HG03280 (cell line): ENCODE data around the gene SSH2.

Source experiments
- ATAC-seq: cut with Tn5 transposase; IDR thresholded peaks from one replicate; pipeline ENCODE4 v1.9.1; 2021; ENCODE audit warnings: mild to moderate bottlenecking, moderate library complexity; ENCODE audit not compliant: unreplicated experiment

Gene SSH2

DNA sequence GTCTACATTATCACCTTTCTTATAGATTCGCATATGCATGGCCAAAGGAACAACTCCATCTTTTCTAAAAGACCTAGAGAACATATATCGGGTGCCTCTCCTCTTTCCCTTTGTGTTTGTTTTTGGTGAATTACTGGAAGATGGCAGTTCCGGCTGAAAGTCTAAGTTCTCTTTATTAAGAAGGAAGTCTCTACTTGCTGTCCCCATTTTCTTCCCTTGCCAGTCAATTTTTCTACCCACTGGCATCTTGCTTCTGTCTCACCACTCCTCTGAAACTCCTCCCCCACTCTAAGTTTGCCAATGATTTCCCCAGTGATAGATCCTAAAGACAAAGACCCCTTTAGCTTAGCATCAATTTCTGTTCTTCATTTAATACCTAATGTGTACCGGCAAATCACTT lies 213.5 kb downstream of the SSH2 start:
- ATAC-seq, result no peak

DNA sequence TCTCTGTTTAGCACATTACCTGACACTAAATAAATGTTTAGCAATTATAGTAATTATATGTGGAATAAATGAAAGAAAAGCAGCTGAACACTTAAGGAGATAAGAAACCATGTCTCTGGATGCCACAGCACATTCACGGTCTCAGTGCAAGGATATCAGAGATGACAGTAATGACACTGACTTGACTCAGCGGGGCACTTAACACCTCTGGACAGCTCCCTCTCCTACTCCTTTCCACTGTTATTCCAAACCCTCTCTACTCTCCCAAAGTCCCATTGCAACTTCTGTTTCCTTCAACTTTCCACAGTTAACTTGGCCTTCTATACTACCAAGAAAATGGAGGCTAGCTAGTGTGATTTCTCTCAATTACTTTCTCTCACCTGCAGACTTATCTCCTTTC lies 214.3 kb downstream of the SSH2 start:
- no peak for ATAC-seq

DNA sequence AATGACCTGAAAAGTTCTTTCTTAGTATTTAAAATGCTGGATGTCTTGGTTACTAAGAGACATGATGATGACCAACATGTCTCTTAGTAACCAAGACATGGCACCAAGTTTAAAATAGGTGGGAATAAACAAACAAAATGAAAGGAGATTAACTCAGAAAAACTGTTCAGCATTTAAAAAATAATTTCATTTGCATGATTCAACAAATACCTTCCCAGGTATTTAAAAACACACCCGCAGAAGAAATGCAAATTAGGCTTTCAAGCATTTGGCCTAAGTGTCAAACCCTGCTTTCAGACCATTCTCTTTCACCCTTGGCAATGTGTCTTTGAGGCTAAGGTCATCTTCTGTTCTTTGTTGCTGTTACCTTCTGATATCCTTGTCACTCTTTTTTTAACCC lies 215.9 kb downstream of the SSH2 start:
- ATAC-seq, result no peak

- no peak for ATAC-seq
Observed at GRCh38 chr17:29713626-29714025, 216.4 kb downstream of the SSH2 start.

- ATAC-seq, result no peak
Observed at GRCh38 chr17:29711588-29712385, 218.2 kb downstream of the SSH2 start.

DNA sequence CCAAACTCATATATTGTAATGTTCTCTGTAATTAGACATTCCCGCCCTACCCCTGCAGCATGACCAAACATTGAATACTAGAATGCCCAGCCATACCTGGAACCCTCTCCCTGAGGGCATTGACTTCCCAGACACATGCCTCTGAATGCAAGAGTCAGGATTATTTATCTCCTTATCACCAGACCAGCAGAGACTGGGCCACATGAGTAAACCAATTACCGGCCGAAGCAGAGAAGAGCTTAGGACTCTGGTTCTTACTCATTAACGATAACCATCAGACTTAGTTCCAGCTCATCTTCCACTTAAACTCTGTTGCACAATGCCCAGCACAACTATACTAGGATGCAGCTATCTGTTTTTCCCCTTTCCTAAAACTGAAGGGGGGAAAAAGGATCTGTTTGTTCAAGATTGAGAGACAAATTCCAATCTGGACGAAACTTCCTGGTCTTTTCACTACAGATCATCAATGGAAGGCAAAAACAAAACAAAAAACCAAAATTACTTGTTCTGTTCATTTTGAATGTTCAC lies 219.1 kb downstream of the SSH2 start:
- no peak for ATAC-seq

DNA sequence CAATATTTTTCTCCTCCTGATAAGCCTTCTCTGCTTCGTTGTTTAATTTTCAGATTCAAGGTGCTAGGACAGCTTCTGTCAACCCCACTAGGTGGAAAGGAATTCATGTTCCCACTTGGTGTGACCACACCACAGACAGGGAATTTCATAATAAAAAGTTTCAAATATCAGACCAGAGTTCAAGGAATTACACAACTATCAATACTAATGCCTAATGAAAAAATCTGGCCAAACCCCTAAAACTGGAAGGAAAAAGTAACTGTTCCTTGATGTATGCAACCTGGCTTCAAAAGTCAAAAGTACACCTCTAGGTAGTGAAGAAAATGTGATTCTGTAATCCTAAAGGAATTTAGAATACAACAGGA lies 219.5 kb downstream of the SSH2 start:
- no peak for ATAC-seq

GRCh38 chr17:29709866-29710519 lies 220.0 kb downstream of the SSH2 start:
- ATAC-seq, result no peak

GRCh38 chr17:29707212-29707571 lies 222.8 kb downstream of the SSH2 start:
- no peak for ATAC-seq

DNA sequence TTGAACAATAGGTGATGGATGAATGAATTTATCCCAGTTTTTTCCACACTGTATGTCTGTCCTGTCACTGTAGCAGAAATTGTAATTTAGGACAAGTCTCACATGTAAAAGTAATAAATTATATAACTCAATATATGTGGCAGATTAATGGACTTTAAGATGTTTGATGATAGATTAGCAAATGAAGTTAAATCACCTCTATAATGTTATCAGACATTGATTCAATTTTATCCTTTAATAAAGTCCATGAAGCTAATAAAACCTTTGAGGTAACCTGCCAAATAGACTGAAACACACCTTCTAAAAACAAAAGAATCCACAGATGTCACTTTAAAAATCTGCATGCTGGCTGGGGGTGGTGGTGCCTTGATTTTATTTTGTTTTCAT lies 224.0 kb downstream of the SSH2 start:
- no peak for ATAC-seq

DNA sequence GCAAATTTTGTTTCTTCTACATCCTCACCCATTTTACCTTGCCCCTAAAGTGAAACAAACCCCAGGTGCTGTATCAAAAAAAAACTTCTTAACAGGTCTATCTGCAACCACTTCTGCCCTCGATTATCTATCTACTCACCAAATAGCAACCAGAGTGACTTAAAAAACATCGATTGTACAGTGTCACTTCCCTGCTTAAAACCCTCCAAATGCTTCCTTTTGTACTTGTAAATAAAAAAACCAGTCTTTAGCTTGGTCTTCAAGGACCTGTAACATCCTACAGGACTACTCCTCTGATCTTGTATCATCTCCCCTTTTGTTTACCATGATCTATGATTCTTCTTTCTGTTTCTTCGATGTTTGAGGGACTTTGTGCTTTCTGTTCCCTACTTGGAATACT lies 224.6 kb downstream of the SSH2 start:
- ATAC-seq, result no peak

DNA sequence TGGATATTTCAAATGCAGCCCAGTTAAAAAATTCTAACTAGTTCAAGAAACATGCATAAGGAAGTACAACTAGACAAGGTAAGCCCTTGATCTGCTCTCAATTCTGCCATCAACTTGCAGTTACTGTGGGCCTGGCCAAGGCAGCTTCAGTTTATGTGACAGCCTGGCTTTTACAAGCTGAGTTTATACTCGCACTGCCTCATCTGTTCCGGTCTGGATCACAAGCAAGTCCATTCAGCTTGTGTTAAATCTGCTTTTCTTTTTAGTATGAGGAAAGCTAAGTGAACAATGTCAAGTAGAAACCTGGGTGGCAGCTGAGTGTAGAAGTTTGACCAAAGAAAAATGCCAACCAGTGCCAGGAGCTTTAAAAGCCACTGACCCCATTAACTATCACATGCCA lies 230.7 kb downstream of the SSH2 start:
- no peak for ATAC-seq

GRCh38 chr17:29698837-29699236 lies 231.2 kb downstream of the SSH2 start:
- ATAC-seq, result no peak

GRCh38 chr17:29698019-29698777 lies 231.8 kb downstream of the SSH2 start:
- no peak for ATAC-seq

GRCh38 chr17:29697371-29697770 lies 232.7 kb downstream of the SSH2 start:
- no peak for ATAC-seq

GRCh38 chr17:29694918-29695563 lies 235.0 kb downstream of the SSH2 start:
- ATAC-seq, result no peak

DNA sequence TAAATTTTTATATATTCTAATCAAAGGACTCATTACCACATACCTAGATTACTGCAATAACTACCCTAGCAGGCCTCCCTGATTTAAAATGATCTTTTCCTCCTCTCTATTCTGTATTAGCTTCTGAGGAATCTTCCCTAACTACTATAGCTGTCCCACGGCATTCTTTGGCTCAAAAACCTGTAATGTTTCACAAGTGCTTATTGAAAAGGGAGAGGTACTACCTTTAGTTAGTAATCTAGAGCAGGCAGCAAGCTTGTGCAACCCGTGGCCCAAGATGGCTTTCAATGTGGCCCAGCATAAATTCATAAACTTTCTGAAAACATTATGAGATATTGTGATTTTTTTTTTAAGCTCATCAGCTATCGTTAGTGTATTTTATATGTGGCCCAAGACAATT lies 236.3 kb downstream of the SSH2 start:
- ATAC-seq, result no peak

- ATAC-seq, result no peak
Observed at GRCh38 chr17:29687596-29687995, 242.4 kb downstream of the SSH2 start.

DNA sequence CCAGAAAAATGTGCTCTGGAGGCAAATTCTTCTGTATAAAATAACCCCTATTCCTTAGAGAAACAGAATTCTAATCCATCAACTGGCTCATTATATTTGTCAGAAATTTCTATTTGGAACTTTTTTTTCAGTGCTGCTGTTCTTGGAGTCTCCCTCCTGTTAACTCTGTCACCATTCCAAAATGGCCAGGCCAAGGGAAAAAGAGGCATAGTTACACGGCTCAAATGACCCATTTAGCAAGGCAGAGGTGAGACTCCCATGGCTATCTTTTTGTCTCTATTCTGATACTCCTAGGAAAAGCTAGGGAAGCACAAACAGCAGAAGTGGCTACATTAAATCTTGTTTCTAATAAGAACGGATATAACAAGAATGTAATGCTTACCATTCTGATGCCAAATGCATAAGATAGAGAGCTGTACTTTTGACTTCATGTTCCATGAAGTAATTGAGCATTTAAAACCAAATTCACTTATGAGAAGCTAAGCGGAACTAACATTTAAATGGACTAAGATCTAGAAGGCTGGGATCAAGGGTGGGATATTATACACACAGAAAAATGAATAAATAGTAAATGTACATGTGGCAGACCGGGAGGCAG lies 242.9 kb downstream of the SSH2 start:
- no peak for ATAC-seq

DNA sequence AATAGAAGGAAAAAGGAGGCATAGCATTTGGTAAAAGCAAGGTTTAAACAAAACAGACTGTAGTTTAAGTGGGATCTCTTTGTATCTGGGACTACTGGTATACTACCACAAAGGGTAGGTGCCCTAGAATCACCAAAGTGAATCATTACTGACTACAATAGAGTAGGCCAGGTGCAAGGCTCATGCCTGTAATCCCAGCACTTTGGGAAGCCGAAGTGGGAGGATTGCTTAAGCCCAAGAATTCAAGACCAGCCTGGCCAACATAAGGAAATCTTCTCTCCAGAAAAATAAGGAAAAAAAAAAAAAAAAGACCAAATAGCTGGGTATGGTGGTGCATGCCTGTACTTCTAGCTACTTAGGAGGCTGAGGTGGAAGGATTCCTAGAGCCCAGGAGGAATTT lies 246.5 kb downstream of the SSH2 start:
- no peak for ATAC-seq

GRCh38 chr17:29682987-29683386 lies 247.0 kb downstream of the SSH2 start:
- no peak for ATAC-seq
